Measurements from ENCODE around the gene PAAF1. TPM values are rescaled to one million over a fixed set of nuclear protein-coding genes. Genes with fewer than 3 reads are reported as not detected.
"Not testable (repeated sequence)": the region's sequence is repeated elsewhere in the genome, so short reads cannot be mapped to it uniquely, and the experiment has no call there.

Gene PAAF1
- total RNA-seq, 1 experiment from 2014 or later: 21.6 TPM

- TF ChIP-seq CTCF (IDR thresholded peaks at IDR 0.05; ENCODE audit: unreplicated experiment): no peak
- intact Hi-C loops (cut with micrococcal nuclease): no loop called here
- POLR2A ChIA-PET: interaction anchor here (0.6 to 5.7 kb wide), 8 partner anchors 10 to 400 kb away, joined by 3 to 37 read pairs (median 11); partner anchors contain the start of genes MRPL48 and RAB6A
- DNase-seq (ENCODE audit: unreplicated experiment): no peak
- peaks cover 19% of the 10 kb centered on the region for H3K36me3 Mint-ChIP-seq (ENCODE audit: insufficient read depth, unreplicated experiment)
- no peaks in the 10 kb centered on the region for H3K9me3 Mint-ChIP-seq (ENCODE audit: unreplicated experiment)
- CTCF ChIA-PET: interaction anchor here (0.7 kb wide), 1 partner anchor 253 kb away, joined by 3 read pairs; no protein-coding TSS in a partner anchor
- no peaks in the 10 kb centered on the region for H3K27me3 Mint-ChIP-seq (ENCODE audit: insufficient read depth, unreplicated experiment)
- peak overlapping the region; percentile 46 for H3K27ac Mint-ChIP-seq (ENCODE audit: low read depth, unreplicated experiment)
- no TSS peak for BruUV-seq (replicated peaks)
- peaks cover 12% of the 10 kb centered on the region for H3K4me1 Mint-ChIP-seq (ENCODE audit: insufficient read depth, unreplicated experiment)
- H3K4me3 Mint-ChIP-seq (ENCODE audit: unreplicated experiment): no peak overlapping the region
Measured at GRCh38 chr11:73878771-73879170, 2.0 kb downstream of the PAAF1 start.

GRCh38 chr11:73880449-73880848 lies 3.6 kb downstream of the PAAF1 start:
- H3K4me3 Mint-ChIP-seq (ENCODE audit: unreplicated experiment); H3K9me3 Mint-ChIP-seq (ENCODE audit: unreplicated experiment); intact Hi-C loops (cut with micrococcal nuclease); CTCF ChIA-PET; DNase-seq (ENCODE audit: unreplicated experiment); H3K4me1 Mint-ChIP-seq (ENCODE audit: insufficient read depth, unreplicated experiment); BruUV-seq (replicated peaks); H3K27ac Mint-ChIP-seq (ENCODE audit: low read depth, unreplicated experiment); H3K27me3 Mint-ChIP-seq (ENCODE audit: insufficient read depth, unreplicated experiment): not testable (repeated sequence)
- POLR2A ChIA-PET: interaction anchor here (0.8 to 1.8 kb wide), 2 partner anchors 101 to 120 kb away, joined by 3 to 5 read pairs; partner anchors contain the start of gene RAB6A
- peaks cover 12% of the 10 kb centered on the region for H3K36me3 Mint-ChIP-seq (ENCODE audit: insufficient read depth, unreplicated experiment)

- peaks cover 1% of the 10 kb centered on the region for H3K4me1 Mint-ChIP-seq (ENCODE audit: insufficient read depth, unreplicated experiment)
- no peak overlapping the region for H3K4me3 Mint-ChIP-seq (ENCODE audit: unreplicated experiment)
- BruUV-seq (replicated peaks): no TSS peak
- no peak for TF ChIP-seq CTCF (IDR thresholded peaks at IDR 0.05; ENCODE audit: unreplicated experiment)
- DNase-seq (ENCODE audit: unreplicated experiment): no peak
- POLR2A ChIA-PET: no interaction called here
- H3K27ac Mint-ChIP-seq (ENCODE audit: low read depth, unreplicated experiment): no peak overlapping the region
- H3K27me3 Mint-ChIP-seq (ENCODE audit: insufficient read depth, unreplicated experiment): no peaks in the 10 kb centered on the region
- intact Hi-C loops (cut with micrococcal nuclease): no loop called here
- H3K9me3 Mint-ChIP-seq (ENCODE audit: unreplicated experiment): no peaks in the 10 kb centered on the region
- CTCF ChIA-PET: no interaction called here
- H3K36me3 Mint-ChIP-seq (ENCODE audit: insufficient read depth, unreplicated experiment): peaks cover 17% of the 10 kb centered on the region
Measured at GRCh38 chr11:73883856-73884255, 7.1 kb downstream of the PAAF1 start.

GRCh38 chr11:73888244-73888643 lies 11.4 kb downstream of the PAAF1 start:
- Mint-ChIP-seq H3K36me3 (ENCODE audit: insufficient read depth, unreplicated experiment) (peaks cover 41% of the 10 kb centered on the region), H3K4me1 (ENCODE audit: insufficient read depth, unreplicated experiment) (peaks cover 6% of the 10 kb centered on the region), H3K9me3 (ENCODE audit: unreplicated experiment) (no peaks in the 10 kb centered on the region), H3K4me3 (ENCODE audit: unreplicated experiment) (no peak overlapping the region), H3K27ac (ENCODE audit: low read depth, unreplicated experiment) (no peak overlapping the region), H3K27me3 (ENCODE audit: insufficient read depth, unreplicated experiment) (no peaks in the 10 kb centered on the region)
- no peak for DNase-seq (ENCODE audit: unreplicated experiment)
- intact Hi-C loops (cut with micrococcal nuclease): no loop called here
- BruUV-seq (replicated peaks): no TSS peak
- POLR2A ChIA-PET: interaction anchor here (1.4 to 4.2 kb wide), 2 partner anchors 10 to 18 kb away, joined by 4 to 24 read pairs; partner anchors contain the start of genes COA4 and PAAF1
- TF ChIP-seq CTCF (IDR thresholded peaks at IDR 0.05; ENCODE audit: unreplicated experiment): no peak
- CTCF ChIA-PET: no interaction called here
